Ascending aorta (tissue), 2 donors: Measurements from ENCODE around the gene OR10G7. TPM values are rescaled to one million over a fixed set of nuclear protein-coding genes. Genes with fewer than 3 reads are reported as not detected.

Experiments used
- DNase-seq, 2 donors: peaks; one replicate each; pipeline ENCODE4 v3.0.0-alpha.2; 2019; ENCODE audit warnings: low spot score in 2 of 2
- H3K27ac ChIP-seq, 2 donors: fragments of 200-600 bp; sonication (generic); one replicate each; pipeline ENCODE4 v1.5.1; 2016 to 2017; ENCODE audit warnings: mild to moderate bottlenecking in 1 of 2
- H3K27me3 ChIP-seq: fragments of 200-600 bp; sonication (generic); one replicate; pipeline ENCODE4 v1.5.1; 2017
- H3K36me3 ChIP-seq, 2 donors: fragments of 200-600 bp; sonication (generic); one replicate each; pipeline ENCODE4 v1.5.1; 2016
- H3K4me1 ChIP-seq, 2 donors: fragments of 200-600 bp; sonication (generic); one replicate each; pipeline ENCODE4 v1.5.1; 2016 to 2017; ENCODE audit warnings: mild to moderate bottlenecking in 1 of 2
- H3K4me3 ChIP-seq, 2 donors: fragments of 200-600 bp; sonication (generic); one replicate each; pipeline ENCODE4 v1.5.1; 2016 to 2017; ENCODE audit warnings: mild to moderate bottlenecking in 1 of 2
- H3K9me3 ChIP-seq, 2 donors: fragments of 200-600 bp; sonication (generic); one replicate each; pipeline ENCODE4 v1.5.1; 2016
- CTCF ChIP-seq, 3 experiments: fragments of 200-600 bp in 2 of 3; fragments of 450-650 bp in 1 of 3; sonication (generic) in 2 of 3; IDR thresholded peaks; one replicate each; pipeline ENCODE4 v1.5.1; 2016 to 2019; ENCODE audit warnings: antibody characterized with exemption in 3 of 3, mild to moderate bottlenecking in 1 of 3, moderate library complexity in 1 of 3
- intact Hi-C: fragments of 100-400 bp; cut with DNase I; formaldehyde crosslinking; loops from one replicate; pipeline ENCODE4 v1.15.1; 2023
- total RNA-seq: library from RNA; depleted of rRNA; stranded (reverse); fragments of >200 nt; gene quantifications from one replicate; pipeline ENCODE4 v1.1.0, GENCODE V29; 2016

OR10G7 gene
- total RNA-seq, 1 donor from 2014 or later, result not detected

DNA sequence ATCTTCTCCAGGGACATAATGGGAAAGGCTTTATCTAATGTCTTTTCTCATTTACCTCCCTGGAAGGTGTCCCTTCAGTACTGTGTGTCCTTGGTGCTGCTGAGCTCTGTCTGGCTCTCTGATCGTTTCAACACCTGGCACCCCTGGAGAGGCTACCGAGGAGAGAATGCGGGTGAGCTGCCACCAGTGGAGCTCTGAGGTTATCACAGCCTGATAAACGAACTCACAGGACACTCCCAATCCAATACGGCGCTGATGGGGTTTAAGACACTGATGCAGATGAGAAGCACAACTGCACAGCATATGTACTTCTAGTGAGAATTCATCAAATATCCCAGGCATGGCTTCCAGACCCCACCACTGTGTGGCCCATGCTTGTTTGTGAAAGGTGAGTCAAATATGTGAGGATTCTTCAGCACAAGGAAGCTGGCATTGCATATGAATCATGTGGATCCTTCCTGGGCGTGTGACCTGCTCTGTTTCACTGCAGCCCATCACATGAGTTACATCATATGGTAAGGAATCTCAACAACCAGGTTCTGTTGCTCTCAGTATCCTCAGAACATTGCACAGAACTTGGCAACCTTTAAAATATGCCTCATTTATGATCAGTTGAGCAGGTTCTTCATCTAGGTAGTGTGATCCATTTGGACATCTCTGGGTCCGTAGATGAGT, 39.3 kb upstream of the OR10G7 start:
- Histone ChIP-seq H3K9me3 (no peaks in the 10 kb centered on the region), H3K36me3 (no peaks in the 10 kb centered on the region), H3K4me3 (no peak overlapping the region), H3K27me3 (no peaks in the 10 kb centered on the region), H3K27ac (no peak overlapping the region), H3K4me1 (no peaks in the 10 kb centered on the region)
- DNase-seq, result no peak
- intact Hi-C loops, result no loop called here
- no peak for TF ChIP-seq CTCF (IDR thresholded peaks at IDR 0.05)

DNA sequence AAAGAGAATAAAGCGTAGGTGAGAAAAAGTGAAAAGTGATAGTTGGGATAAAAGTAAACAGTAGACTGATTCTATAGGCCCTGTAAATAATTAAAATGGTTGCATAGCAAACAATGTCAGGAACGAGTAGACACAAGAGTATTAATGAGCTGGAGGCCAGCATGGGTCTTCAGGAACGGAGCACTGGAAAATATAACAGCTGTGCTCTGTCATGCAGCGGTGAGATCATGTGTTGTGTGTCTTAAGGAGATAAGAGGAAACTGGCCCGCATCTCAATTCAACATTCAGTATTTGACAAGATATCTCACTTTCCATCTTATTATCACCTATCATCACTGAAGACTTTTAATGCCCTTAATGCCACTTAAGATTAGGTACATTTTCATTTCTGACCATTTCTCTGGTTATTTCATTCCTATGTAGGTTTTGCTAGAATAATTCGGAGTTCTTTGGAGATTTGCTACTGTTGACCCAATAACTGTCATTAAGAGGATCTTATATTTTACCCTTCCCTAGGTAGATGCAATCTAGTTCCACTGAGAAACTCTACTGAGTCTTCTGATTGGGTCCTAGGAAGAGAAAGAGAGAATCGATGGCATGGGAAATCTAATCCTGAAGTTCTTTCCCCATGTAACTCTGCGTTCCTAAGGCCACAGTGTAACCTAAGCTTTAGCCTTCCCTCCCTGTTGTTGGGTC, 38.7 kb upstream of the OR10G7 start:
- Histone ChIP-seq H3K4me3 (no peak overlapping the region), H3K9me3 (no peaks in the 10 kb centered on the region), H3K4me1 (no peaks in the 10 kb centered on the region), H3K27ac (no peak overlapping the region), H3K27me3 (no peaks in the 10 kb centered on the region), H3K36me3 (no peaks in the 10 kb centered on the region)
- DNase-seq, result no peak
- intact Hi-C loops, result loop anchor here (10.0 kb wide), 1 partner anchor 505 kb away; no protein-coding TSS in a partner anchor
- no peak for TF ChIP-seq CTCF (IDR thresholded peaks at IDR 0.05)

DNA sequence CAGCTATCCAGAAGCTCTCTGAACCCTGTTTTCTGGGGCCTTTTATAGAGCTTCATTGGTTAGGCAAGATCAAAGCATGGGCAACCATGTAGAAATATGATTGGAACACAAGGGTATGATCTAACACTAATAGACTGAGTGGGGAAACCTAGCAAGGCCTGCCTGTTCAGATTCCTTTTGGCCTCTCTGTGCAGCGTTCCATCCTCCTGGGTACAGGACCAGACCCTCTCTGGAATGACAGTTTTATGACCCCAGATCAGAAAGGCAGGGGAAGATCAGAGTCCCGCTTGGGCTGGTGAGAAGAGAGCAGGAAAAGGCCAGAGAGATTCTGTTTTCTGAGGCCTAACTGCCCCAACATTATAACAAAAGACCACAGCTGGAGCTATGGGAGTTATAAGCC, 37.5 kb upstream of the OR10G7 start:
- H3K4me3 ChIP-seq, result no peak overlapping the region
- no peak for TF ChIP-seq CTCF (IDR thresholded peaks at IDR 0.05)
- no peaks in the 10 kb centered on the region for H3K27me3 ChIP-seq
- H3K36me3 ChIP-seq, result no peaks in the 10 kb centered on the region
- H3K9me3 ChIP-seq, result no peaks in the 10 kb centered on the region
- DNase-seq, result no peak
- no peaks in the 10 kb centered on the region for H3K4me1 ChIP-seq
- intact Hi-C loops, result loop anchor here (10.0 kb wide), 1 partner anchor 506 kb away; no protein-coding TSS in a partner anchor
- no peak overlapping the region for H3K27ac ChIP-seq

GRCh38 chr11:124077266-124077665, 36.1 kb upstream of the OR10G7 start:
- Histone ChIP-seq H3K4me3 (no peak overlapping the region), H3K27me3 (no peaks in the 10 kb centered on the region), H3K27ac (no peak overlapping the region), H3K36me3 (no peaks in the 10 kb centered on the region), H3K4me1 (no peaks in the 10 kb centered on the region), H3K9me3 (no peaks in the 10 kb centered on the region)
- no peak for DNase-seq
- TF ChIP-seq CTCF (IDR thresholded peaks at IDR 0.05), result no peak
- intact Hi-C loops, result loop anchor here (10.0 kb wide), 1 partner anchor 508 kb away; no protein-coding TSS in a partner anchor

DNA sequence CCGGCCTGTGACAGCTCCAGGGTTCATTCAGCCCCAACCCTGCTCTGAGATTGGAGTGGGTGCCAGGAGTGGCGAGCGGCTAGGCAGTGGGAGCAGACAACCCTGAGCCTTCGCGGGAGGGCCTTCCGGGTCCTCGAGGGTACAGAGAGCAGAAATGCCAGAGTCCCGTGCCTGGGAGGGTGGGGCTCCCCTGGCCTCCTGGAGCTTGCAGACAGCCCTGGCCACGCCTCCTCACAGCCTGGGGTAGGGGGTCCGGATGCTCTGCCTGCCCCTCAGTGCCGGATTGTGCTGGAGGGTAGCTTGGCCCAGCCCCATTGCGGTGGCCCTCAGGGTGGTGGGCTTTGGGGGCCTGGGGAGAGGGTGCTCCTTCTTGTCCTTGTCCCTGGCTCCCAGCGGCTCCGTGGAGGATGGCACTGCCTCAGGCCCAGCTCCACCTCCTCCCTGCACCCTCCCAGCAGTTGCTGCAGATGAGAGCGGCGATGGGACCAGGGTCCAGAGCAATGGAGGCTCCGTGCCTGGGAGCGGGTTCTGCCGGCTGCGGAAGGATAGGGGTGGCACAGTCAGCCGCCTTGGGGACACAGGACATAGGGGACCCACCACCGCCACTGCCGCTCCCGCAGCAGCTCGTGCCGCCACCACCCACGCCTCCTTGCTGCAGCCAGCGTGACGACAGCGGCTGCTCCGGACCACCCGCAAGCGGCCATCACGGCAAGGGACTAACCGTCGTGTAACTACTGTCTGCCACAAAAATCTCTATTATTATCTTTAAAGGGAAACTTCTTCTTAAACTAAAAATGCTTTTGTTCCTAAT, 34.9 kb upstream of the OR10G7 start:
- no peak for TF ChIP-seq CTCF (IDR thresholded peaks at IDR 0.05)
- Histone ChIP-seq H3K4me3 (peak overlapping the region; percentile 48 to 65), H3K4me1 (peaks cover 5% of the 10 kb centered on the region in 2 donors), H3K27me3 (no peaks in the 10 kb centered on the region), H3K36me3 (no peaks in the 10 kb centered on the region), H3K27ac (no peak overlapping the region), H3K9me3 (no peaks in the 10 kb centered on the region)
- DNase-seq, result no peak
- intact Hi-C loops, result loop anchor here (10.0 kb wide), 1 partner anchor 509 kb away; no protein-coding TSS in a partner anchor
